SK-N-DZ (cell line): ENCODE results near the gene XCR1.
"Not testable (repeated sequence)": the region's sequence is repeated elsewhere in the genome, so short reads cannot be mapped to it uniquely, and the experiment has no call there.

Experiments
- DNase-seq: peaks from one replicate; pipeline ENCODE4 v3.0.0-alpha.2; 2015; ENCODE audit warnings: low spot score

XCR1 gene

DNA sequence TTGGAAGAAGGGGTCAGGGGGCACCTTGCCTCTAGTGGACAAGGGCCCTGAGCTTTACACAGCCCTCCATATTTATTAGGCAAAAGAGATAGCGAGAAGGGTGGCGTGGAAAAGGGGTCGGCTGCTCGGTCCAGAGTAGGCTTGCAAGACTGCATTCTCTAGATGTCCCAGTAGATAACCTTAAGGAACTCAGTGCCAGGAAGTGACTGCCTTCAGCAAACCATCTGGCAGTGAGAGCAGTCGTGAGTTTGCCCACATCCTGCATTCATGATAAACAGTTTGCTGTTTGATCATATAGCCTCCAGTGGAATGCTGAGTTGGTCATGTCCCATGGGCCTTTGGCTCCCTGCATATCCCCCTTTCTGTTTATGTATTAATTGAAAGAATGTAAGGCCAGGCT is 18.9 kb upstream of the XCR1 start:
- DNase-seq = not testable (repeated sequence)

DNA sequence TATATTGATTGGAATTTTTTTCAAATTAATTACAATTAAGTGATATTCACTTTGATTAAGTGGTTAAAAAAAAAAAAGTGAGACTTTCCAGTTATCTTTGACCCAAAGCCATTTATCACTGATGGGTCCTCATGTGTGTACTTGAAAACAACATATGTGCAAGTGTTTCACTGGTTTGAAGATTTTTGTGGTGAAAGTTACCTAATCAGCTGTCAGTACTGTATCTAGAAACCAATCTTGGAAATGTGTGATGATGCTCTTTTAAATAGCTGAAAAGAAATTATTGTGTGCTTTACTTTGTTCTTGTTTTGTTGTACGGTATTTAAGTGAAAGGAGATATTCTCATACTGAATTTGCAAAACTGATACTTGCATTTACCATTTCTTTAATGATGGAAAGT is 11.6 kb upstream of the XCR1 start:
- no peak for DNase-seq

DNA sequence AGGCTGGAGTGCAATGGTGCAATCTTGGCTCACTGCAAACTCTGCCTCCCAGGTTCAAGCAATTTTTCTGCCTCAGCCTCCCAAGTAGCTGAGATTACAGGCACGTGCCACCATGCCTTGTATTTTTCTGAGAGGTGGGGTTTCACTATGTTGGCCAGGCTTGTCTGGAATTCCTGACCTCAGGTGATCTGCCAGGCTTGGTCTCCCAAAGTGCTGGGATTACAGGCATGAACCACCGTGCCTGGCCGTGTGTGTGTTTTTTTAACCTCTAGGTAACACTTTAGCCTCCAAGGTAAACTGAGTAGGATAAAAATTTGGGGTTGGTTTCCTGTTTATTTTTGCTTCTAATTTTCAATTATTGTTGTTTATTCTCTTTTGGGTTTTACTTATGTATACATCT is 10.8 kb upstream of the XCR1 start:
- not testable (repeated sequence) for DNase-seq

DNA sequence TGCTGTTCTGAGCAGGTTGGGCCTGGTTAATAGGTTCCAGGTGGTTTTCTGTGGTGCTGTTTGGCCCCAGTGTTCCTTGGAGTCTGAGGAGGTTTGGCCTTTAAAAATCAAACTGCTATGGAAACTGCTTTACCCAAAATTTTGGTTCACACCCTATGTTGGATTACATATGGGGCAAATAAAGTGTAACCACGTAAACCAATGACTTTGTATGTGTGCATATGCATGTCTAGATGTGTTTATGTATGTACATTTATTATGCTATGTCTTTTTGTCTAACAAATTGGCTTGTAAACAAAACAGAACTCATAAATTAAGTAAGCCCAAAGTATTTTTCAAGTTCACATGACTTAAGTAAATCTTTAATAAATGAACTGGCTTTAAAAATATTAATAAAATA is 8.9 kb upstream of the XCR1 start:
- no peak for DNase-seq

DNA sequence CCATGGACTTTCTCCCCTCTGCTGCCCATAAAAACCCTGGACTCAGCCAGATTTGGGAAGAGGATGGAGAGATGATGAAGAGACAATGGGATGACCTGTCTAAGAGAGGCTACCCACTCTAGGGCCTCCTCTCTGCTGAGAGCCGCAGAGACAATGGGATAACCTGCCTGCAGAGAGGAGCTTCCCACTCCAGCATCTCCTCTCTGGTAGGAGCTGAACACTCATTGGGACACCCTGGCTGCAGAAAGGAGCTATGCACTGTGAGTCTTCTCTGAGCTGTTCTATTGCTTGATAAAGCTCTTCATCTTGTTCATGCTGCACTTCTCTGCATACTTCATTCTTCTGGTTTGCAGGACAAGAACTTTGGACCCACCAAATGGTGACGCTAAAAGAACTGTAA is 4.5 kb upstream of the XCR1 start:
- DNase-seq = no peak

DNA sequence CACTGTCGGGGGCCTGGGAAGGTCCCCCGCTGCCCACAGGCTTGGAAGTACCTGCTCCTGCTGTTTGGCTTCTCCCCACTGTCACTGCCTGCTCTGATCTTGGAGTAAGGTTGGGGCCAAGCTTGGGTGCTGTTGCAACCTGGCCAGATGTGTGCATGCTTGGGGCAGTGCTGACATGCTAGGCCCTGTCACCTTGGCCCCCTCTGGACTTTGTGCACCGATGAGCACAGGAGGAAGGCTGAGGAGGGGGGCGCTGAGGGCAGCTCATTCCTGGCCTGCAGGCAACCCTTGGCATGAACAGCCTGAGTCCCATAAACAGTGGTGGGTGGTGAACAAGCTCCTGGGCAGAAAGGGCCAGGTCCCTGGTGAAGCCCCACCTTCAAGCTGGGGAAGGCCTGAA is 4.0 kb upstream of the XCR1 start:
- DNase-seq = no peak

DNA sequence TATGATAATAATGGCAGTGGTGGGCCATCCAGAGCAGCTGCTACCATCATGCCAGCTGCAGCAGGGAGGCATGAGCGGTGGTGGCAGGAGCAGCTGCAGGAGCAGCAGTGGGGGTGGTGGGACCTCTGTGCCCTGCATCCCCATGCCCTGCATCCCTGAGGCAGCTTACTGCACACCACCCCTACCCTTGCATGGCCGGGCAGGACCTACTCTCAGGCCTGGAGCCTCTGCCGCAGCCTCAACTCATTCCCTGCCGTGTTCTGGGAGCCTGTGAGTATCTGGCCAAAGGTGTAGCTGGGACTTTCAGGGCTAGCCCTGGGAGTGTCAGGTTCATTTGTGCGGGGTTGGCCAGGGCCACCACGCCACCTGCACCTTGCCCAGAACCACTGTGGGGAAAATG is 3.3 kb upstream of the XCR1 start:
- no peak for DNase-seq

DNA sequence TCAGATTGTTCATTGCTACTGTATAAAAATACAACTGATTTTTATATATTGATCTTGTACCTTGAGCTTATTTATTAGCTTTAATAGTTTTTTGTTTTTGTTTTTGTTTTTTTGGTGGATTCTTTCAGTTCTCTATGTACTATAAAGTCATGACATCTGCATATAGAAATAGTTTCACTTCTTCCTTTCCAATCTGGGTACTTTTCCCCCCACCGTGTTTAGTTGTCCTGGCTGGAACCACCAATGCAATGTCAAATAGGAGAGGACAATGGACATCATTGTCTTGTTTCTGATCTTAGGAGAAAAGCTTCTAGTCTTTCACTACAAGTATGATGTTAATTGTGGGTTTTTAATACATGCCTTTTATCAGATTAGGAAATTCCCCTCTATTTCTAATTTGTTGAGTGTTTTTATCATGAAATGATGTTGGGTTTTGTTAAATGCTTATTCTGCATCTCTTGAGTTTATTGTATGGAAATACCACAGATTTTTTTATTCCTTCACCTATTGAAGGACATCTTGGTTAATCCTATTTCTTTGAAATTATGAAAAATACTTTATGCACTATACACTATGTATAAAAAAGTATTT is 2.8 kb upstream of the XCR1 start:
- DNase-seq = no peak

DNA sequence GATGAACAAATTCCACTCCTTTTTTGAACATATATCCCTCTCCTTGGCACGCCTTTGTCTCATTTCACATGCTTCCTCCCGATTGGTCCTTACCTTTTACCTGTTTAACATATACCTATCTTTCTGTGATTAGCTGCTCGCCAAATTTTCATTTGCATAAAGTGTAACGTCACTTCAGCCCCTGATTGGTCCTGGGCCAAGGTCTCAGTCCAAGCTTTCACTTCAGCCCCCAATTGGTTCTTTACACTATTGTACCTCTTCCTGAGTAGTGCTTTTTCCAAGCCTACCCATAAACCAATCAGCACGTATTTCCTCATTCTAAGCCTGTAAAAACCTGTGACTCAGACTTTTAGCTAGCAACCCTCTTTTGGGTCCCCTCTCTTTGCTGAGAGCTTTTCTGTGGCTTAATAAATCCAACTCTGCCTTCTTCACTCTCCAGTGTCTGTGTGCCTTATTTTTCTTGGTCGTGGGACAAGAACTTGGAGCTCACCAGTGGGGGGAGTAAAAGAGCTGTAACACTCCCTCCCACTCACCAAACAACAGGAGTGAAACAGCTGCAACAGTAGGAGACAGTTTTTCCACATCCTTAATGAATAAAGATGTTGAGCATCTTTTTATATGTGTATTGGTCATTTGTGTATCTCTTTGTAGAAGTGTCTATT is 584 bp upstream of the XCR1 start:
- DNase-seq = no peak

DNA sequence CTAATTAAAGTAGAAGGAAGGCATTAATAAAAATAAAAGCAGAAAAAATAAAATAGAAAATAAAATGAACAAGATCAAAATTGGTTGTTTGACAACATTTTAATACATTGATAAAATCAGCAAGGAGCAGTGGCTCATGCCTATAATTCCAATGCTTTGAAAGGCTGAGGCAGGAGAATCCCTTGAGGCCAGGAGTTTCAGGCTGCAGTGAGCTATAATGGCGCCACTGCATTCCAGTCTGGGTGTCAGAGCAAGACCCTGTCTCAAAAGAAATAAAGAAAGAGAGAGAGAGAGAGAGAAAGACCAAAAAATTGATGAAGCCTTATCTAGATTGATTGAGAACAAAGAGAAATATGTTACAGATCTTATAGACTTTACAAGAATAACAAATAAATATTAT is 2.1 kb downstream of the XCR1 start:
- DNase-seq = no peak

DNA sequence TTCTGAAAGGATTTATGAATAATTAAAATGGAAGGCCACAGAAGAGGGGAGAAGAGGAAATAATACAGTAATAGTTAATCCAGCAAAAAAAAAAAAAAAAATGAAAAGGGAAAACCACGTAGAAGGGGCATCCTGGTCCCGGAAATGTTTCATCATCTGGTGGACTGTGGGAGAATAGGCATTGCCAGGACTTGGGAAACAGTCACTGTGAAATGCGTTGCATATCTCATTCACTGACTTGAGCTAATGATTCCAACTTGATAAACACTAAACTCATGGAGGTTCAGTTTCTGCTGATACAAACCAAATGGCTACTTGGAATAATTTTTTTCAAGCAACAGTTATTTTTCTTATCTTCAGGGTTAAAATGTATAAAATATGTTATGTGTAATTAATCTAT is 3.2 kb downstream of the XCR1 start:
- no peak for DNase-seq

DNA sequence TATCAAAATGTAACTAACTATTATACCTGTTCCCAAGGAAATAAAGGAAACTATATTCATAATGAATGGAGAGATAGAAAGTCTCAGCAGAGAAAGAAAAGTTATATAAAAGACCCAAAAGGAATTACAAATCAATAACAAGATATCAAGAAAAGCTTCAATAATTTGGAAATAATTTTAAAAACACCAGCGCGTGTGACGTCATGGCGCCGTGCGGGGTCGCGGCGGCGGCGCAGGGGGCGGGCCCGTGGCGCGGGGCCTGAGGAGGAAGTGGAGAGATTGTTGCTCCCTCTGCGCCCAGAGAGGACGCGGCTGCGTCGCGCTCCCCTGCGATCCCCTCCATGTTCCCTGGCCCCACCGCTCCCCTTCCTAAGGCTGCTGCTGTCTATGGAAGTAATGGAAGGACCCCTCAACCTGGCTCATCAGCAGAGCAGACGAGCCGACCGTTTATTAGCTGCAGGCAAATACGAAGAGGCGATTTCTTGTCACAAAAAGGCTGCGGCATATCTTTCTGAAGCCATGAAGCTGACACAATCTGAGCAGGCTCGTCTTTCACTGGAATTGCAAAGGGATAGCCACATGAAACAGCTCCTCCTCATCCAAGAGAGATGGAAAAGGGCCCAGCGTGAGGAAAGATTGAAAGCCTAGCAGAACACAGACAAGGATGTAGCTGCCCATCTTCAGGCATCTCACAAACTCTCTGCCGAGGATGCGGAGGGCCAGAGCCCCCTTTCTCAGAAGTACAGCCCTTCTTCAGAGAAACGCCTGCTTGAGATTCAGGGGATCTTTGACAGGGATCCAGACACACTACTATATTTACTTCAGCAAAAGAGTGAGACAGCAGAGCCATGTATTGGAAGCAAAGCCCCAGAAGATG is 4.1 kb downstream of the XCR1 start:
- DNase-seq = no peak

DNA sequence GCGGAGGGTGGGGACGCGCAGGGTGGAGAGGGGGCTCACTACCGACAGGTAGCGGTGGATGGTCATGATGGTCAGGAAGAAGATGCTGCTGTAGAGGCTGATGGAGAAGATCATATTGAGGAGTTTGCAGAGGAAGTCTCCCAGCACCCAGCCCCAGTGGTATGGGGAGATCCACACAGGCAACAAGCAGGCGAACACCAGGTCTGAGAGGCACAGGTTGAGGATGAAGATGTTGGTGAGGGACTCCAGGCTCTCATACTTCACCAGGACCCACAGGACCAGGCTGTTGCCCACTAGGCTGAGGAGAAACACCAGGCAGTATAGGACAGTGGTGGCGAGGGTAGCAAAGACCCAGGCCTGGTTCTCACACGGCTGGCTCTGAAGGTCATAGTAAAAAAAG is 5.8 kb downstream of the XCR1 start:
- DNase-seq = no peak

DNA sequence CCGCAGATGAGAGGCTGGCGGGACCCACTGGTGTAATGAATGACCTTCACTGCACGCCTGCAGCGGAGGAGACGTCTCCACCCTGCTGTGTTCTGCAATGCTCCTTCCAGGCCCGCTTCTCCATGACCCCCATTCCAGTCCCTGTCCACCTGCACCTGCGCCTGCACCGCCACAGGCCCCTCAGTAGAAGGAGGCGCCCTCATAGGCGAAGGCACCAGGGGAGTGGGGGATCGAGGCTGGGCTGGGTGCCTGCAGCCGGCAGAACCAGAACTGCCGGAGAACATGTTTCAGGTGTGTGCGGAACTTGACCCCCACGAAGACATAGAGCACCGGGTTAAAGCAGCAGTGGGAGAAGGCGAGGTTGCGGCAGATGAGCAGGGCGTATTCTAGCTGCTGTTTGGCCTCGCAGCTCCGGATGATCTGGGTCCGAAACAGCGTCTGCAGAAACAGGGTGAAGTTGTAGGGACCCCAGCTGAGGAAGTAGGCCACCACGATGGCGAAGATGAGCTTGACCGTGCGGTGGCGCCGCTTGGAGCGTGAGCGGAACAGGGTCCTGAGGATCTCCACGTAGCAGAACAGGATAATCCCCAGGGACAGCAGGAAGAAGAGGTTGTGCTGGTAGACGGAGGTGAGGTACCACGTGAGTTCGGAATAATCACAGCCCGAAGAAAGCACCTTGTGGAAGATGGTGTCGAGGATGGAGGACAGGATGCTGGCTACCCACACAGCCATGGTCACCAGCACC is 6.3 kb downstream of the XCR1 start:
- DNase-seq = no peak

DNA sequence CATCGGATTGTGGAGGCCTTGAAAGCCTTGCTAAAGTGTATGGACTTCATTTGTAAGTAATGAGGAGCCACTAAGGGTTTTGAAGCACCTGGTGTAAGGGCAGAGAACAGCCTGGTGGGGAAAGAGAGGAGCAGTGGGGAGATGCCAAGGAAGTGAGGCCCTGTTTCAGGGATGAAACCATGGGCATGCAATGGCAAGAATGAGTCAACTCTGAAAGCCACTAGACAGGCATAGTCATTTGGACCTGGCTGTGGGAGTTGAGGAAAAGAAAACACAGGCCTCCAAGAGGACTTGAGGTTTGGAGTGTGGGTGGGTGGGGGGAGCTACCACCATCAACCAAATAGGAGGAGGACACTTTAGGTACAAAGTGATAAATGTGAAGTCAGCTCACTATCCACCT is 7.6 kb downstream of the XCR1 start:
- DNase-seq = no peak

DNA sequence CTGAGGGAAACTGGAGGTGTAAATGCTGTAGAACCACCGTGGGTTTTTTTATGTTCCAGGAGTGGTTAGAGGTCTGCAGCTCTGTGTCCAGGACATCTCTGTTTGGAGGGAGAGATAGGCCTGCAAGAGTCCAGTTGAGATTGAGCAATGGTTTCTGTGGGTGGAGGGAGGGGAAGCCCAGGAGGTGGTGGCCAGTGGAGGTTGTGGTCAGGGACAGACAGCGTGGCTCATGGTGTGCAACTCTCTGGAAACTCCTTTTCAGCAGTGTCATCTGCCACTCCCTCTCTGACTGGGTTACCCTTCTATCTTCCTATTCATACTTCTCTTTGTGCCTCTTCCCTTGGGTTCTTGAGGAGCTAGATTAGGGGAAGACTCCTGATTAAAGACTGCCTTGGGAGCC is 9.6 kb downstream of the XCR1 start:
- DNase-seq = no peak

DNA sequence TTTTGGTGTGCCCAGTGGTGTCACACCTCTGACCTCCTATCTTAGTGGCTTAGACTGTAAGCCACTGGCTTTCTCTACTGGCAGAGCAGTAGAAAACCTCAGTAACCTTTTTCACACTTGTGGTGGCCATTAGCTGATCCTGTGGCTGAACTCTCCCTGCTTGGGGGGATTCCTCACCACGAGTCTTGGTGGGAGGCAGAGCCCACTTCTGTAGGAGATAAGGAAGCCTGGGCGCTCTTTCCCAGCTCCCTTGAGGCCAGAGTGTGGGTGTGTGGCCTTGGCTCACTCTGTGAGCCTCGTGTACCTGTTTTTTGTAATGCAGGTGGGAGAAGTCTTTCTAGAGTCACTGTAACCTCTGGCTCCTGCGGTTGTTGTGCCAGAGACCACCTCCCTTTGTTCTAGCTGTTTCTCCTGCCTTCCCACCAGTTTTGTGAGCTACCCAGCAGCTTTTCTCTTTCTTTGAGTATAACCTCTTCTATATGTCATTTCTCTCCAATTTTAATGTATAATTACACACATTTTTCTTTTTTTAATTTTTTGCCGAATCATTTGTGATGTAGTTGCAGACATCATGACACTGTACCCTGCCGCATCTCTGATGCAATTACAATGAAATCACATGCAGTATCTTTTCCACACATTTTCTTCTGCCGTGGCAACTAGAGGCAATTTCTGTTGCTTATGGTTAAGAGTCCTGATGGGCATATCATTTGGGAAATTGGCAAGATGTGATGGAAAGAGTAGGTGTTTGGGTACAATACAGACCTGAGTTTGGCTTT is 13.8 kb downstream of the XCR1 start:
- DNase-seq = no peak

DNA sequence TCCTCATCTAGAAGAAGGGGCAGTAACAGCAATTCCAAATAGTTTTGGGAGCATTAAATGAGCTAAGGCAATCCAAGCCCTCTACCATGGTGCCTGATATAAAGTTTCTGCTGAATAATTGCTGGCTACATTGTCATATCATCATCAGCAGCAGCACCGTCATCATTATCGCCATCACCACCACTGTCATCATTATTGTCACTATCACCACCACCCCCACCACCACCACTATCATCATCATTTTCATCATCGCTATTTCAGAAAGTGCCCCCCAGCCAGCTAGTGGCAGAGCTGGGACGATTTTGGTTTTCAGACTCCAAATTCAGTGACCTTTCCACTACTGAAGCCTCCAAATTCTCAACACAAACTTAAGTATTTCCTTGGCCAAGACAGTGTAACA is 15.0 kb downstream of the XCR1 start:
- no peak for DNase-seq

DNA sequence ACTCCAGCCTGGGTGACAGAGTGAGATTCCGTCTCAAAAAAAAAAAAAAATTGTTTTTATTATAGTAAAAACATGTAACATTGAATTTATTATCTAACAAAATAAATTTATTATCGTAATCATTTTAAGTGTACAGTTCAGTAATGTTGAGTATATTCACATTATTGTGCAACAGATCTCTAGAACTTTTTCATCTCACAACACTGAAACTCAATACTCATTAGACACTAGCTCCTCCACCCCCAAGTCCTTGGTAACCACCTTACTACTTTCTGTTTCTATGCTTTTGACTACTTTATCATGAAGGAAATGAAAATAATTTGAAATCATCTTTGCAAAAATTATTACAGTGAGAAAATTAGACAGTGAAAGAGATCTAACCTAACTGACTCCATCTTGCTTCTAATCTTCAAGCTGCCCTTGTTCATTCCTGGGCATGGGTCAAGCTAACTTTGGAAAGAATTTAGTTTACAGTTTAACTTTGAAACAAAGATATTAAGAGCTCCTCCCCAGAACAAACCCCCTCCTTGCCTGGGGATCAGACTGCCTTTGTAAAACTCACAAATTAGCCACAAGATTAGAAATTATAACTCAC is 16.7 kb downstream of the XCR1 start:
- DNase-seq = no peak

DNA sequence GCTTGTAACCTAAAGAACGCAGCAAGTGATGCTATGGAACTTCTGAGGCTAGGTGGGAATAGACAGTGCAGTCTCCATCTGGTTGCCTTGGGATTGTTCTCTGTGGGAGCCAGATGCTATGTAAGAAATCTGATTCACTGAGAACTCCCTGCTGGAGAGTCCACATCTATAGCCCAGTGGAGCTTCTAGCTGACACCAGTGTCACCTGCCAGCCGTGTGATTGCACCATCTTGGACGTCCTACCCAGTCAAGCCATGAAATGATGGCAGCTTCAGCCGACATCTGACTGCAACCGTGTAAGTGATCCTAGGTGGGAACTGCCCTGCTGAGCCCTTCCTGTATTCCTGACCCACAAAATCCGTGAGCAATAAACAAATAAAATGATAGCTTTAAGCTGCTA is 19.2 kb downstream of the XCR1 start:
- no peak for DNase-seq

DNA sequence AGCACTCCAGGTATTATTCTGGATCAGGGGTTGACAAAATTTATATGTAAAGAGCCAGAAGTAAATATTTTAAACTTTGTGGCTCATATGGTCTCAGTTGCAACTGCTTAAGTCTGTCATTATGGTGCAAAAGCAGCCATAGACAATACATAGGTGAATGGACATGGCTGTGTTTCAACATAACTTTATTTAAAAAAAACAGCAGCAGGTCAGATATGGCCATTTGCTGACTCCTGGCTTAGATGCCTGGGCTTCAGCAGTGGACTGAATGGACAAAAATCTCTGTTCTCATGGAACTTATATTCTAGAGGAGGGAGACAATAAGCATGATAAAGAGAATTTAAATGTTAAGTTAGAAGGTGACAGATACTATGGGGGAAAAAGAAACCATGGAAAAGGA is 20.0 kb downstream of the XCR1 start:
- DNase-seq = no peak
